ENCODE measurements around the gene RNF7.

DNA sequence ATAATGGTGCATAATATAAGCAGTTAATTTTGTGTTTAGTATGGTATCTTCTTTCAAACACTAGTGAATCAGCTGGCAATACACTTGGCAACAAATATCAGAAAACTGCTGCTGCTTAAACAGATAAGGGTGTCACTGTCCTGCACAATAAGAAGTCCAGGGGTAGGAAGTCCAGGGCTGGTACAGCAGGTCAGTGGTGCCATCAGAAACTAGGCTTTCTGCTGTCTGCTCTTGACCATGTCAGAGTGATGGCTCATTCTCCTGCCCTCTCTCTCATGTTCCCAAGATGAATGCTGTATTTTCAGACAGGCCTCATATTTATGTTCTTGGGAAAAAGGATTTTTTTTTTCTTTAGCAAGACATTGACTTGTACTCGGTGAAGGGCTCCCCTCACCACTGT, 15.9 kb downstream of the RNF7 start:
- TF ChIP-seq, protein P1, sequence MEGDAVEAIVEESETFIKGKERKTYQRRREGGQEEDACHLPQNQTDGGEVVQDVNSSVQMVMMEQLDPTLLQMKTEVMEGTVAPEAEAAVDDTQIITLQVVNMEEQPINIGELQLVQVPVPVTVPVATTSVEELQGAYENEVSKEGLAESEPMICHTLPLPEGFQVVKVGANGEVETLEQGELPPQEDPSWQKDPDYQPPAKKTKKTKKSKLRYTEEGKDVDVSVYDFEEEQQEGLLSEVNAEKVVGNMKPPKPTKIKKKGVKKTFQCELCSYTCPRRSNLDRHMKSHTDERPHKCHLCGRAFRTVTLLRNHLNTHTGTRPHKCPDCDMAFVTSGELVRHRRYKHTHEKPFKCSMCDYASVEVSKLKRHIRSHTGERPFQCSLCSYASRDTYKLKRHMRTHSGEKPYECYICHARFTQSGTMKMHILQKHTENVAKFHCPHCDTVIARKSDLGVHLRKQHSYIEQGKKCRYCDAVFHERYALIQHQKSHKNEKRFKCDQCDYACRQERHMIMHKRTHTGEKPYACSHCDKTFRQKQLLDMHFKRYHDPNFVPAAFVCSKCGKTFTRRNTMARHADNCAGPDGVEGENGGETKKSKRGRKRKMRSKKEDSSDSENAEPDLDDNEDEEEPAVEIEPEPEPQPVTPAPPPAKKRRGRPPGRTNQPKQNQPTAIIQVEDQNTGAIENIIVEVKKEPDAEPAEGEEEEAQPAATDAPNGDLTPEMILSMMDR (IDR thresholded peaks at IDR 0.05; ENCODE audit: insufficient read depth, low read length), result no peak
- no peak for TF ChIP-seq POLR2AphosphoS5 (IDR thresholded peaks at IDR 0.05; ENCODE audit: low read depth)
- TF ChIP-seq, protein P2, sequence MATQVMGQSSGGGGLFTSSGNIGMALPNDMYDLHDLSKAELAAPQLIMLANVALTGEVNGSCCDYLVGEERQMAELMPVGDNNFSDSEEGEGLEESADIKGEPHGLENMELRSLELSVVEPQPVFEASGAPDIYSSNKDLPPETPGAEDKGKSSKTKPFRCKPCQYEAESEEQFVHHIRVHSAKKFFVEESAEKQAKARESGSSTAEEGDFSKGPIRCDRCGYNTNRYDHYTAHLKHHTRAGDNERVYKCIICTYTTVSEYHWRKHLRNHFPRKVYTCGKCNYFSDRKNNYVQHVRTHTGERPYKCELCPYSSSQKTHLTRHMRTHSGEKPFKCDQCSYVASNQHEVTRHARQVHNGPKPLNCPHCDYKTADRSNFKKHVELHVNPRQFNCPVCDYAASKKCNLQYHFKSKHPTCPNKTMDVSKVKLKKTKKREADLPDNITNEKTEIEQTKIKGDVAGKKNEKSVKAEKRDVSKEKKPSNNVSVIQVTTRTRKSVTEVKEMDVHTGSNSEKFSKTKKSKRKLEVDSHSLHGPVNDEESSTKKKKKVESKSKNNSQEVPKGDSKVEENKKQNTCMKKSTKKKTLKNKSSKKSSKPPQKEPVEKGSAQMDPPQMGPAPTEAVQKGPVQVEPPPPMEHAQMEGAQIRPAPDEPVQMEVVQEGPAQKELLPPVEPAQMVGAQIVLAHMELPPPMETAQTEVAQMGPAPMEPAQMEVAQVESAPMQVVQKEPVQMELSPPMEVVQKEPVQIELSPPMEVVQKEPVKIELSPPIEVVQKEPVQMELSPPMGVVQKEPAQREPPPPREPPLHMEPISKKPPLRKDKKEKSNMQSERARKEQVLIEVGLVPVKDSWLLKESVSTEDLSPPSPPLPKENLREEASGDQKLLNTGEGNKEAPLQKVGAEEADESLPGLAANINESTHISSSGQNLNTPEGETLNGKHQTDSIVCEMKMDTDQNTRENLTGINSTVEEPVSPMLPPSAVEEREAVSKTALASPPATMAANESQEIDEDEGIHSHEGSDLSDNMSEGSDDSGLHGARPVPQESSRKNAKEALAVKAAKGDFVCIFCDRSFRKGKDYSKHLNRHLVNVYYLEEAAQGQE (IDR thresholded peaks at IDR 0.05; ENCODE audit: insufficient replicate concordance, low read depth), result no peak
- no peak for TF ChIP-seq GABPA (IDR thresholded peaks at IDR 0.05; ENCODE audit: low read depth)

Data from HL-60 (cell line).